GM19328 (cell line): ENCODE data around the gene LCP1.
"Not testable (repeated sequence)": the region's sequence is repeated elsewhere in the genome, so short reads cannot be mapped to it uniquely, and the experiment has no call there.

Experiments
- ATAC-seq: cut with Tn5 transposase; IDR thresholded peaks from one replicate; pipeline ENCODE4 v1.9.1; 2021; ENCODE audit warnings: mild to moderate bottlenecking, moderate library complexity; ENCODE audit not compliant: unreplicated experiment

LCP1 gene

DNA sequence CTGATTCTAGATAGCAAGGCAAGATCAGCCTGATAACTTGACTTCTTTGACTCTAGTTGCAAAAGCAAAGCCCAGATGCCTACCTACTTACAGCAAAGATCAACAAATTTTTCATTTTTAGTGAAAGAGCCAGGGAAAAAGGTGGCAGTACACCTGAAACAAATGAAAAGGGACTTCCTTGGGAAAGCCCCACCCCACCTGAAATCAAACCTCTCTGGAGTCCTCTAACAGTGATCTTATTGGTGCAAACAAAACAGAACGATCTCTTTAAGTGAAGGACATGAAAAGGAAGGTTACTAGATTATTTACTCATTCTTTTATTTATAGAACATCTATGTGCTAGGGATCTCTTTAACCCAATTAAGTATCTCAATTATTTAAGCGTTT is 507 bp upstream of the LCP1 start:
- no peak for ATAC-seq

DNA sequence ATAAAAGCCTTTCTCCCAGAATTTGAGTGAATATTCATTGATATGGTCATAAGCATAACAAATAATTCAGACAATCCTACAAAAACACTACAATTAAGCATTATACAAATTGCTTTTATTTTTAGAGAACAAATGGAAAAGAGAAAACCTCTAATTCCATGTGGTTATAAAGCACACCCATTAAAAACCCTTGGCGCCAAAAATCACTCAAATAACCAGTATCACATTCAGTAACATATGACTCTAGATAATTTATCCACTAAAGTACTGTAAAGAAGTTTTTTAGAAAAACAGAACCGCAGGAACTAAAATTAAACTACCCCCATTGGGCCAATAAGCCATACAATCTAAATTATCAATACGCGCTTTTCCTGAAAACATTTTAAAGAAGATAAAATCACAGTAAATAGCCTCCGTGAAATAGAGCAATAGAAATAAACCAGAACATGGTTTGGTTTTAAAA is 569 bp downstream of the LCP1 start:
- ATAC-seq = no peak

DNA sequence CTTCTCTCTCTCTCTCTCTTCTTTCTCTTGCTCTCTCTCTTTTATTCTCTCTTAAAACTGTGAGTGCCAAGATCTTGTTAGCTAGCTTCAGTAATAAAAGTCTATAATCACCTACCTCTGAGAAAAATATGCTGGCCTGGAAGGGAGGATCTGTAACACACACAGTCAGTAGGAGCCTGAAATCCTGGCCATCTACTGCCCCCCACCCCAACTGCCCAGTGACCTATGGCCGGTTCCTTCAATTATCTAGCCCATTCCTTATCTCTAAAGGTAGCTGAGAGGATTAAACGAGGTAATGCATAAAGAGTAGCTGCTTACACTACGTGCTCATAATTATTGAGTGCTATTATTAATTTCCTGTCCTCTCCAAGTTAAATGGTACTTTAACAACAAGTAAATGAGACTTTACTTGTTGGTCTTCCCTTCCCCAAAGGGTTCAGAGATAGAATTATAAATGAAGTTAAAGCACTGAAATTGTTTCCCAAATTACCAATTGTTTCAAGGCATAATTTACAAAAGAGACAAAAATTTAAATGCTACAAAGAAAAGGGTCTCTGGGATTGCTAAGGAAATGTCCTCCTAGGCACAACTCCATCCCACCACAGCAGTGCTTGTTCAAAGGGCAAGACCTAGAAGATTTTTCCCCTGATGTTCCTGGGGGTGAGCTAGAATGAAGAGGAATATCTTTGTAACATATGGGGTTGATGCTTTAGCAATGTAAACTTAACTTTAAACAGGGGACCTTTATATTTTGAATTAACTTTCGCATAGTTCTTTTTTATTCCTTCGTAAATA is 1.8 kb downstream of the LCP1 start:
- no peak for ATAC-seq

DNA sequence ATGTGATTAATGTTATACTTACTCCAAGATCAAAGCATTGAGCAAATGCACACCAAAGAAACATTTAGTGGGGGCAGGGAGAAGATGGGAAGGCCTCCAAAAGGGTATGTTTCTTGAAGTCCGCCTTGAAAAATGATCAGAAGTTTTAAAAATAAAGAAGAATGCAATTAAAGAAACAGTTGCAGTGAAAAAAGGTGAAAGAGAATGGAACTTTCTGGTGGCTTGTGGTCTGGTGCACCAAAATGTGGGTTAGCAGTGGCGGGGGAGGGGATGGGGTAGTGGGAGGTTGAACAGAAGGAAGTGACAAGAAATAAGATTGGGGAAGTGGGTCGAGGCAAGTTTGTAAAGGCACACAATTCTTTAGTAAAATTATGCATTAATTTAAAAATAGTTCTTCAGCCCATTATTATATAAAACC is 2.5 kb downstream of the LCP1 start:
- ATAC-seq = no peak

GRCh38 chr13:46178821-46179220 is 3.2 kb downstream of the LCP1 start:
- ATAC-seq = no peak

DNA sequence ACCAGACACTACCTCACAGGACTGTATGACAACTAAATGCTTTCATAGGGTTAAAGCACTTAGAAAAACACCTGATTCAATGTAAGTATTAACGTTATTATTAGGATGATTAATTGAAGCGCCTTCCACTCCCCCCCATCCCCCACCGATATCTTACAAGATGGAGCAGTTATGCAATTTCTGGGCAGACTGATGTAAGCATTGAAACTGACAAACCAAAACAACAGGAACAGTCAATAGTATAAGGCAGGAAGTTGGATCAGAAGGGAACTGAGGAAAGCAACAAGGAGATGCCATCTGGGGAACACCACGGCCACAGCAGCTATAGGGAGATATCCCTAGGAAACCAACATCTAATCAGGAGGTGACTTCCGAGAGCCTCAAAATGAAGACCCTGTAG is 3.8 kb downstream of the LCP1 start:
- no peak for ATAC-seq

- peak; percentile 42 for ATAC-seq
These were observed 5.2 kb downstream of the LCP1 start for GRCh38 chr13:46176756-46177155.

DNA sequence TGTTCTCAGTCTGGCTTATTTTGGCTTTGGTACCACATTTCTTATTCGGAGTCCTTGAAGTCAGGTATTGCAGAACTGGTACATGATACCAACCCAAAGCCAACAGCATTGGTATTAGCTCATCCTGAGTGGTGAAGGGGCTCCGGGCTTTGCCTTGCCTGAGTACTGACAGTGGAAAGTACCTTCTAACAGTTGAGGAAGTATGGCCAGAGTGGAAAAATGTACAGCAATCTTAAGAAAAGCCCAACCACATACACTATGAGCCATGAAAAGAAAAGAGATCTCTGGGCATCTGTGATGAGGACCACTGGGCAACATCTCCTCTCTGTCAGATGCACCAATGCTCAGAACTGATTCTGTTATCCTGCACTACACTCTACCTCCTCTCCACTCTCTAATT is 8.3 kb downstream of the LCP1 start:
- no peak for ATAC-seq

- no peak for ATAC-seq
These were observed 9.4 kb downstream of the LCP1 start for GRCh38 chr13:46172531-46172991.

- no peak for ATAC-seq
These were observed 10.2 kb downstream of the LCP1 start for GRCh38 chr13:46171739-46172138.

DNA sequence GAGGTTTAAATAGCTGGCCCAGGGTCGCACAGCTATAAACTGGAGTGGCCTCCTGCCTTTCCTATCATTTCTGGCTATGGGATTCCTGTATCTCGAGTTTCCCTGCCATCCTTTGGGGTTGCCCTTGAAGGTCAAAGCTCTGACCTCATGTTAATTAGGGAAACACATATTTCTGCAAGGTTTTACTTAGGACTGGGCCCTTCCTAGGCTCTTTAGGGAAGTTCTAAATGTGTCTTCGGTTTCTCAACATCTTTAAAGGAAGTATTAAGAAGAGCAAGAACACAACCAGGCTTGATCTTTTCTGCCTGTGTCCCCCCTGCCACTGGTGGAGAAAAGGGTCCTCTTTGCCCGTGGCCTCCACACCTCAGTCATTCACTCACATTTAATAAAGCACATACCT is 10.8 kb downstream of the LCP1 start:
- no peak for ATAC-seq

GRCh38 chr13:46170687-46171086 is 11.3 kb downstream of the LCP1 start:
- no peak for ATAC-seq

- no peak for ATAC-seq
These were observed 11.7 kb downstream of the LCP1 start for GRCh38 chr13:46170268-46170667.

DNA sequence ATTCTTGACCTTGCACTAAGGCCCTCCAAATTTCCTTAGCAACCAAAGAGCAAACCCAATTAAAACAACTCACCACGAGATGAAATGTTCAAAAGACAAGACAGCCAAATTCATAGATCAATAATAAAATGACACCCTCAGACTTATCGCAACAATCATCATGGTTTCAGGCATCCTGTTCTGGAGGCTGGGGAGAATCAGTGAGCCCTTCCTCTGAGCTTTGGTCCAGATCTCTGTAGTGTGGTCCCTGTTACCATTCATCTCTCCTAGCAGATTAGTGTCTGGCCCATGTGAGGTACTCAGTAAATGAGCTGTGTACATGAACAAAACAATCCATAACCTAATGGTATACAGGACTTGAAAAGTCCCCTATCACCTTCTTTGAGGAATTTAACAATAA is 12.2 kb downstream of the LCP1 start:
- no peak for ATAC-seq

GRCh38 chr13:46168783-46169182 is 13.2 kb downstream of the LCP1 start:
- no peak for ATAC-seq

DNA sequence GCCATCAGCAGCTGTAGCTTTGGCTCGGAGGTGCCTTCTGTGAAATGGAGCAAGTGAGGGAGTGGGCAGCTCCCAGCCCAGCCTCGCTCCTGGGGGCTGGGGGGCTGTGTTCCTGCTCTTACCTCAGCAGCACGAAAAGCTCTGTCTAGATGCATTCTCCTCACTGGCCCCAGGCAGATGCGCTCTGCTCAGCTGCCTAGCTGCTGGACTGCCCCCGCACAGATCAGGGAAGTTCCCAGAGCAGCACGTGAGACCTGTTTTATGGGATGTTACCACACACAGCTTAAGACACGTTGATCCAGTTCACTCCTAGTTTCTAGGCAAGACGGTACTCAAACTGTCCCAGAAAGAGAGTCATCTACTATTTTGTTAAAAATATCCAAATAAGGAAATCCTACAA is 13.6 kb downstream of the LCP1 start:
- ATAC-seq = no peak

GRCh38 chr13:46166947-46167610 is 14.9 kb downstream of the LCP1 start:
- no peak for ATAC-seq

DNA sequence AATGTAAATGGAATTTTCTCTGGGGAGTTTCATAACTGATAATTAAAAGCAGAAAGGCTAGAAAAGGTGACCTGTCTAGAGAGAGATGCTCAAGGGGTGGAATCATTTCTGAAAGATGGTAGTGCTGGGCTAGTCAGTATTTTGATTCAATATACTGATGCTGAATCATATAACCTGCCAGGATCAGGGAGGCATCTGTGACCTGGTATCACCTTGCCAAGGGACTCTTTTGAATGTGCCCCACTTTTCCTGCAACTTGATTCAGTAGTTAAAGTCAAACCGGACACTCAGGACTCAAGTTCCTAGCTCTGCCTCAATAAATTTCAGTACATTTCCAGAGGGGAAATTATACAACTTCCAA is 15.8 kb downstream of the LCP1 start:
- ATAC-seq = no peak

DNA sequence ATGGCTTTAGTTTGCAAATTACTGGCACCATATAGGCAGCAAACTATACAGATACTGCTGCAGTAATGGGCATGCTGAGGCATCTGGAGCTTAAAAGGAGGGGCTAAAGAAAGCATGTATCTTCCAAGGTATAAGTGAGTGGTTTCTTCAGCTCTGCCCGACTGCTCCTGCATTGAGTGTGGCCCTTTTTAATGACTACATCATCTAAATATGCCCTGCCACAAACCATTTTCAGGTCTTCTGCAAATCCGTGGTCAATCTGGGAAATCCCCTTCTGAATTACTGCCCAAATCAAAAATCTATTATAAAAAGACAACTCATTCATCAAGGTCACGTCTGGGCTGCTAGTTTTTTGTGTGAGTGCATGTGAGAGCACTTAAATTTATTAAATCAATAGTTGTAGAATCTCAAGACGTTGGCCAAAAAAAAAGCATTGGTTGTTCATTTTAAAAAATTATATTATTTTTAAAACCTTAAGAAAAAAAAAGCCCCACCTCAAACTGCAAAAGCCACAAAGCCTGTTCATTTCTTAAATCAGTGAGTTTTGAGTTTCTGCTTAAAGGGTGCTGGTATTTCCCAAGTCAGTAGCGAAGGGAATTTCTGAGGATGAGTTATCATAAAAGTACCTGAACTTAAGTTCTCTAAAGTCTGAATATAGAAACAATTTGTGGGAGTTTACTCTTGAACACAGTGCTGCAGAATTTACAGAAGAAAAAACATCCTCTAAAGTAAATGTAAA is 16.3 kb downstream of the LCP1 start:
- ATAC-seq = peak; percentile 53

DNA sequence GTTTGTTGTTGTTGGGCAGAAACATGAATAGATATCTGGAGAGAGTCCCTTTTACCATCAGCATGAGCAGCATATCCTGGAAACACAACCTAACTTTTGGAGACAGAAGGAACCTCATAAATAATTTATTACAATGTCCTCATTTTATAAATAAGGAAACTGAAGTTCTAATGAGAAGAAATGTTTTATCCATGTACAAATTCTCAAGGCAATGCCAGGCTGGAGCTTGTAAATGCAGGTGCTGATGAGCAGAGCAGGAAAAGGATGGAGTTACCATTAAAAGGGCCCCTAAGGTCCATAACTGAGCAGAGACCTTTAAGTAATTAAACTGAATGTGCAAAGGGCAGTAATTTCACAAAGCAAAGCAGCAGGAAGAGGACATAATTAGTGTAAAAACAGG is 17.3 kb downstream of the LCP1 start:
- no peak for ATAC-seq

DNA sequence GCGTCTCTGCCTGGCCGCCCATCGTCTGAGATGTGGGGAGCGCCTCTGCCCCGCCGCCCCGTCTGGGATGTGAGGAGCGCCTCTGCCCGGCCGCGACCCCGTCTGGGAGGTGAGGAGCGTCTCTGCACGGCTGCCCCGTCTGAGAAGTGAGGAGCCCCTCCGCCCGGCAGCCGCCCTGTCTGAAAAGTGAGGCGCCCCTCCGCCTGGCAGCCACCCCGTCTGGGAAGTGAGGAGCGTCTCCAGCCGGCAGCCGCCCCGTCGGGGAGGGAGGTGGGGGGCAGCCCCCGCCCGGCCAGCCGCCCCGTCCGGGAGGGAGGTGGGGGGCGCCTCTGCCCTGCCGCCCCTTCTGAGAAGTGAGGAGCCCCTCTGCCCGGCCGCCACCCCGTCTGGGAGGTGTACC is 19.2 kb downstream of the LCP1 start:
- not testable (repeated sequence) for ATAC-seq
